Stomach smooth muscle (tissue), 2 donors: ENCODE results near the gene CARD11.

Experiments
- H3K27ac ChIP-seq: one replicate; pipeline ENCODE4 v1.7.0; 2013; ENCODE audit warnings: mild to moderate bottlenecking, low read length, inconsistent platforms
- H3K27me3 ChIP-seq, 2 donors: one replicate each; pipeline ENCODE4 v1.7.0; 2013; ENCODE audit warnings: low read length in 2 of 2; ENCODE audit not compliant: insufficient read depth in 2 of 2, control insufficient read depth in 1 of 2
- H3K36me3 ChIP-seq, 2 donors: one replicate each; pipeline ENCODE4 v1.7.0; 2013; ENCODE audit warnings: low read length in 2 of 2; ENCODE audit not compliant: control insufficient read depth in 2 of 2, insufficient read depth in 2 of 2
- H3K4me1 ChIP-seq: one replicate; pipeline ENCODE4 v1.7.0; 2013; ENCODE audit warnings: low read length; ENCODE audit not compliant: control insufficient read depth, insufficient read depth
- H3K4me3 ChIP-seq, 2 donors: one replicate each; pipeline ENCODE4 v1.7.0; 2013; ENCODE audit warnings: low read length in 2 of 2
- H3K9ac ChIP-seq, 2 donors: one replicate each; pipeline ENCODE4 v1.7.0; 2013; ENCODE audit warnings: low read length in 2 of 2, mild to moderate bottlenecking in 1 of 2
- H3K9me3 ChIP-seq, 2 donors: one replicate each; pipeline ENCODE4 v1.7.0; 2013; ENCODE audit warnings: low read length in 2 of 2; ENCODE audit not compliant: control insufficient read depth in 2 of 2
- donor health status: healthy.
- donor health status: Pancreatic carcinoma.

The CARD11 gene

GRCh38 chr7:2873686-2874551 is 169.7 kb downstream of the CARD11 start:
- Histone ChIP-seq H3K9me3 (no peaks in the 10 kb centered on the region), H3K27ac (no peak overlapping the region), H3K27me3 (no peaks in the 10 kb centered on the region), H3K4me1 (peaks cover 5% of the 10 kb centered on the region), H3K9ac (no peak overlapping the region), H3K36me3 (no peaks in the 10 kb centered on the region), H3K4me3 (no peak overlapping the region)

GRCh38 chr7:2873146-2873545 is 170.5 kb downstream of the CARD11 start:
- no peak overlapping the region for H3K4me3 ChIP-seq
- H3K9me3 ChIP-seq: no peaks in the 10 kb centered on the region
- H3K27me3 ChIP-seq: no peaks in the 10 kb centered on the region
- no peak overlapping the region for H3K27ac ChIP-seq
- H3K4me1 ChIP-seq: peaks cover 5% of the 10 kb centered on the region
- no peak overlapping the region for H3K9ac ChIP-seq
- no peaks in the 10 kb centered on the region for H3K36me3 ChIP-seq

GRCh38 chr7:2872296-2872874 is 171.3 kb downstream of the CARD11 start:
- peaks cover 5% of the 10 kb centered on the region for H3K4me1 ChIP-seq
- no peak overlapping the region for H3K9ac ChIP-seq
- no peaks in the 10 kb centered on the region for H3K27me3 ChIP-seq
- H3K27ac ChIP-seq: no peak overlapping the region
- no peaks in the 10 kb centered on the region for H3K36me3 ChIP-seq
- no peak overlapping the region for H3K4me3 ChIP-seq
- H3K9me3 ChIP-seq: no peaks in the 10 kb centered on the region

- Histone ChIP-seq H3K27ac (no peak overlapping the region), H3K9me3 (no peaks in the 10 kb centered on the region), H3K36me3 (no peaks in the 10 kb centered on the region), H3K9ac (peak overlapping the region in 1 of 2 donors; percentile 20), H3K27me3 (no peaks in the 10 kb centered on the region), H3K4me1 (peaks cover 5% of the 10 kb centered on the region), H3K4me3 (peak overlapping the region; percentile 25 to 35)
Measured at GRCh38 chr7:2870471-2870931, 173.2 kb downstream of the CARD11 start.

- H3K27ac ChIP-seq: no peak overlapping the region
- peak overlapping the region; percentile 25 to 35 for H3K4me3 ChIP-seq
- H3K9ac ChIP-seq: peak overlapping the region in 1 of 2 donors; percentile 20
Measured at GRCh38 chr7:2869981-2870380, 173.7 kb downstream of the CARD11 start.

GRCh38 chr7:2866601-2867000 is 177.1 kb downstream of the CARD11 start:
- Histone ChIP-seq H3K9ac (no peak overlapping the region), H3K36me3 (no peaks in the 10 kb centered on the region), H3K27ac (no peak overlapping the region), H3K4me1 (peaks cover 15% of the 10 kb centered on the region), H3K9me3 (no peaks in the 10 kb centered on the region), H3K27me3 (no peaks in the 10 kb centered on the region), H3K4me3 (no peak overlapping the region)

More at GRCh38 chr7:2869981-2870380, 173.7 kb downstream of the CARD11 start:
- peaks cover 5% of the 10 kb centered on the region for H3K4me1 ChIP-seq
- no peaks in the 10 kb centered on the region for H3K9me3 ChIP-seq
- H3K27me3 ChIP-seq: no peaks in the 10 kb centered on the region
- H3K36me3 ChIP-seq: no peaks in the 10 kb centered on the region

- H3K4me1 ChIP-seq: peaks cover 10% of the 10 kb centered on the region
- no peak overlapping the region for H3K27ac ChIP-seq
- H3K9me3 ChIP-seq: no peaks in the 10 kb centered on the region
- no peak overlapping the region for H3K9ac ChIP-seq
- H3K36me3 ChIP-seq: no peaks in the 10 kb centered on the region
- H3K4me3 ChIP-seq: no peak overlapping the region
- no peaks in the 10 kb centered on the region for H3K27me3 ChIP-seq
Measured at GRCh38 chr7:2864999-2865670, 178.5 kb downstream of the CARD11 start.

GRCh38 chr7:2864204-2864985 is 179.3 kb downstream of the CARD11 start:
- Histone ChIP-seq H3K27me3 (no peaks in the 10 kb centered on the region), H3K27ac (peak overlapping the region; percentile 74), H3K4me1 (peaks cover 10% of the 10 kb centered on the region), H3K9ac (peak overlapping the region in 1 of 2 donors; percentile 62), H3K4me3 (peak overlapping the region in 1 of 2 donors; percentile 47), H3K36me3 (no peaks in the 10 kb centered on the region), H3K9me3 (no peaks in the 10 kb centered on the region)

GRCh38 chr7:2863461-2864066 is 180.1 kb downstream of the CARD11 start:
- no peaks in the 10 kb centered on the region for H3K27me3 ChIP-seq
- H3K27ac ChIP-seq: peak overlapping the region; percentile 74
- H3K4me1 ChIP-seq: peaks cover 10% of the 10 kb centered on the region
- H3K36me3 ChIP-seq: no peaks in the 10 kb centered on the region
- peak overlapping the region; percentile 47 to 62 for H3K9ac ChIP-seq
- H3K9me3 ChIP-seq: no peaks in the 10 kb centered on the region
- peak overlapping the region in 1 of 2 donors; percentile 47 for H3K4me3 ChIP-seq
